ENCODE measurements around the gene ADAMTS17. TPM values are rescaled to one million over a fixed set of nuclear protein-coding genes. Genes with fewer than 3 reads are reported as not detected.

ADAMTS17 gene
- total and polyA plus RNA-seq, 4 donors = 0.28 to 46.9 (median 9.1) TPM

GRCh38 chr15:100121285-100121684 lies 220.5 kb downstream of the ADAMTS17 start:
- H3K9ac ChIP-seq (ENCODE audit: low read depth in 1 of 2, low read length in 2 of 2) = no peak overlapping the region
- H3K36me3 ChIP-seq (ENCODE audit: control insufficient read depth in 4 of 4, insufficient read depth in 3 of 4, low read depth in 1 of 4, low read length in 3 of 4) = peaks cover 0 to 17% (median 8%) of the 10 kb centered on the region in 4 donors
- peaks cover 3 to 7% (median 5%) of the 10 kb centered on the region in 4 donors for H3K9me3 ChIP-seq (ENCODE audit: control insufficient read depth in 4 of 4, low read length in 3 of 4)
- H3K4me1 ChIP-seq (ENCODE audit: control insufficient read depth in 4 of 4, insufficient read depth in 4 of 4, low read length in 3 of 4) = no peaks in the 10 kb centered on the region
- DNase-seq (ENCODE audit: low spot score) = no peak
- WGBS = 92% methylated on average over 2 of the region's 2 CpGs
- no peak overlapping the region for H3K4me3 ChIP-seq (ENCODE audit: low read depth in 1 of 3, low read length in 3 of 3)
- no peak for TF ChIP-seq JUND (IDR thresholded peaks at IDR 0.05)
- no peaks in the 10 kb centered on the region for H3K27me3 ChIP-seq (ENCODE audit: control insufficient read depth in 4 of 4, insufficient read depth in 4 of 4, low read length in 3 of 4)
- H3K27ac ChIP-seq (ENCODE audit: low read depth in 1 of 2, low read length in 2 of 2) = no peak overlapping the region

- TF ChIP-seq YY1 (IDR thresholded peaks at IDR 0.05) (no peak), REST (IDR thresholded peaks at IDR 0.05) (no peak), ZBTB33 (IDR thresholded peaks at IDR 0.05) (no peak), RAD21 (IDR thresholded peaks at IDR 0.05) (no peak)
- Histone ChIP-seq H3K9me3 (ENCODE audit: control insufficient read depth in 4 of 4, low read length in 3 of 4) (peaks cover 3 to 7% (median 5%) of the 10 kb centered on the region in 4 donors), H3K36me3 (ENCODE audit: control insufficient read depth in 4 of 4, insufficient read depth in 3 of 4, low read depth in 1 of 4, low read length in 3 of 4) (peaks cover 0 to 23% (median 11%) of the 10 kb centered on the region in 4 donors), H3K27me3 (ENCODE audit: control insufficient read depth in 4 of 4, insufficient read depth in 4 of 4, low read length in 3 of 4) (no peaks in the 10 kb centered on the region), H3K27ac (ENCODE audit: low read depth in 1 of 2, low read length in 2 of 2) (no peak overlapping the region), H3K4me1 (ENCODE audit: control insufficient read depth in 4 of 4, insufficient read depth in 4 of 4, low read length in 3 of 4) (no peaks in the 10 kb centered on the region), H3K9ac (ENCODE audit: low read depth in 1 of 2, low read length in 2 of 2) (no peak overlapping the region), H3K4me3 (ENCODE audit: low read depth in 1 of 3, low read length in 3 of 3) (no peak overlapping the region)
- 93% methylated on average over 1 of the region's 1 CpG for WGBS
- no peak for DNase-seq (ENCODE audit: low spot score)
Measured at GRCh38 chr15:100120111-100120510, 221.7 kb downstream of the ADAMTS17 start.

- TF ChIP-seq RAD21 (IDR thresholded peaks at IDR 0.05) (no peak), RXRA (IDR thresholded peaks at IDR 0.05) (no peak), GABPA (IDR thresholded peaks at IDR 0.05 in 1 of 2, conservative IDR thresholded peaks at IDR 0.05 in 1 of 2) (no peak), MAX (IDR thresholded peaks at IDR 0.05) (no peak), ATF3 (IDR thresholded peaks at IDR 0.05) (no peak), YY1 (IDR thresholded peaks at IDR 0.05) (no peak), REST (IDR thresholded peaks at IDR 0.05) (no peak), NR2F2 (IDR thresholded peaks at IDR 0.05) (no peak)
- DNase-seq (ENCODE audit: low spot score) = no peak
- no peaks in the 10 kb centered on the region for H3K27me3 ChIP-seq (ENCODE audit: control insufficient read depth in 4 of 4, insufficient read depth in 4 of 4, low read length in 3 of 4)
- H3K9me3 ChIP-seq (ENCODE audit: control insufficient read depth in 4 of 4, low read length in 3 of 4) = peaks cover 3 to 7% (median 5%) of the 10 kb centered on the region in 4 donors
- H3K27ac ChIP-seq (ENCODE audit: low read depth in 1 of 2, low read length in 2 of 2) = no peak overlapping the region
- peaks cover 0 to 2% (median 0%) of the 10 kb centered on the region in 4 donors for H3K4me1 ChIP-seq (ENCODE audit: control insufficient read depth in 4 of 4, insufficient read depth in 4 of 4, low read length in 3 of 4)
- WGBS = 81% methylated on average over 9 of the region's 9 CpGs
- H3K4me3 ChIP-seq (ENCODE audit: low read depth in 1 of 3, low read length in 3 of 3) = no peak overlapping the region
- no peak overlapping the region for H3K9ac ChIP-seq (ENCODE audit: low read depth in 1 of 2, low read length in 2 of 2)
- peaks cover 0 to 26% (median 9%) of the 10 kb centered on the region in 4 donors for H3K36me3 ChIP-seq (ENCODE audit: control insufficient read depth in 4 of 4, insufficient read depth in 3 of 4, low read depth in 1 of 4, low read length in 3 of 4)
Measured at GRCh38 chr15:100118546-100118945, 223.2 kb downstream of the ADAMTS17 start.
